HEK293T (cell line): Measurements from ENCODE around the gene ZC3H12D.
"Not testable (repeated sequence)": the region's sequence is repeated elsewhere in the genome, so short reads cannot be mapped to it uniquely, and the experiment has no call there.

Experiments used
- CTCF ChIA-PET: fragments of 350-600 bp; formaldehyde crosslinking; extraction: SDS; loops from one replicate; lab custom pipeline; 2021; ENCODE audit warnings: antibody characterized with exemption, inconsistent platforms; lab: Yijun Ruan, JAX
- POLR2A ChIA-PET: fragments of 350-600 bp; formaldehyde crosslinking; extraction: SDS; loops from one replicate; lab custom pipeline; 2020; ENCODE audit warnings: antibody characterized with exemption, inconsistent platforms; lab: Yijun Ruan, JAX
- DNase-seq: peaks from one replicate; pipeline ENCODE4 v3.0.0; 2012; ENCODE audit warnings: mixed read lengths; ENCODE audit errors: extremely low spot score
- ARNT ChIP-seq: fragments of 450-650 bp; IDR thresholded peaks from 2 replicates; pipeline ENCODE4 v1.6.1; 2017; ENCODE audit warnings: mild to moderate bottlenecking
- BHLHE40 ChIP-seq: fragments of 450-650 bp; IDR thresholded peaks from 2 replicates; pipeline ENCODE4 v1.6.1; 2016; ENCODE audit warnings: mild to moderate bottlenecking, moderate library complexity, borderline replicate concordance
- CTBP1 ChIP-seq: fragments of 450-650 bp; IDR thresholded peaks from 2 replicates; pipeline ENCODE4 v1.6.1; 2016; ENCODE audit warnings: borderline replicate concordance
- ELF4 ChIP-seq: fragments of 450-650 bp; IDR thresholded peaks from 2 replicates; pipeline ENCODE4 v1.6.1; 2017; ENCODE audit warnings: antibody characterized with exemption
- FOXA1 ChIP-seq: fragments of 450-650 bp; IDR thresholded peaks from 2 replicates; pipeline ENCODE4 v1.6.1; 2016; ENCODE audit warnings: mild to moderate bottlenecking
- FOXK2 ChIP-seq: fragments of 450-650 bp; IDR thresholded peaks from 2 replicates; pipeline ENCODE4 v1.6.1; 2016; ENCODE audit warnings: mild to moderate bottlenecking
- FOXM1 ChIP-seq: fragments of 450-650 bp; IDR thresholded peaks from 2 replicates; pipeline ENCODE4 v1.6.1; 2017; ENCODE audit warnings: mild to moderate bottlenecking, borderline replicate concordance
- HDGF ChIP-seq: fragments of 450-650 bp; IDR thresholded peaks from 2 replicates; pipeline ENCODE4 v1.6.1; 2017; ENCODE audit warnings: antibody characterized with exemption, borderline replicate concordance
- L3MBTL2 ChIP-seq: fragments of 450-650 bp; conservative IDR thresholded peaks from 2 replicates; pipeline ENCODE4 v1.6.1; 2016; ENCODE audit warnings: mild to moderate bottlenecking
- LEF1 ChIP-seq: fragments of 450-650 bp; IDR thresholded peaks from 2 replicates; pipeline ENCODE4 v1.6.1; 2017; ENCODE audit warnings: mild to moderate bottlenecking, borderline replicate concordance
- NFRKB ChIP-seq: fragments of 450-650 bp; IDR thresholded peaks from 2 replicates; pipeline ENCODE4 v1.6.1; 2016; ENCODE audit warnings: mild to moderate bottlenecking, moderate library complexity
- SP1 ChIP-seq: fragments of 450-650 bp; IDR thresholded peaks from 2 replicates; pipeline ENCODE4 v1.6.1; 2017
- SUZ12 ChIP-seq: fragments of 450-650 bp; IDR thresholded peaks from 2 replicates; pipeline ENCODE4 v1.6.1; 2016; ENCODE audit warnings: mild to moderate bottlenecking
- TARDBP ChIP-seq: fragments of 450-650 bp; IDR thresholded peaks from 2 replicates; pipeline ENCODE4 v1.6.1; 2016
- ZNF384 ChIP-seq: fragments of 450-650 bp; IDR thresholded peaks from 2 replicates; pipeline ENCODE4 v1.6.1; 2016
- TF ChIP-seq, protein P1 (sequence below): fragments of 450-650 bp; IDR thresholded peaks from 2 replicates; pipeline ENCODE4 v1.6.1; 2016

ZC3H12D gene

DNA sequence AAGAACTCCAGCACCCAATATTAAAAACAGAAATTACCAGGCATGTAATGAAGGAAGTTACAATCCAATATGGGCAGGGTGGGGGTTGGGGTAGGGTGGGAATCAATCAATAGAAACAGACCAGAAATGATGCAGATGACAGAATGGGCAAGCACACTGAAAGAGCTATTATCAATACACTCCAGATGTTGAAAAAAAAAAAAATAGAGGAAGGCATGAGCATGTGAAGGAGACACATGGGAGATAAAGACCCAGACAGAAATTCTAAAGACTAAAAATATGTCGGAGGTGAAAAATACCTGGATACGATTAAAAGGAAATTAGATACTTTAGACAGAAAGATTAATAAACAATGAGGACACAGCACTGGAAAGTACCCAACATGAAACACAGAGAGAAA, 19.1 kb upstream of the ZC3H12D start:
- CTCF ChIA-PET = interaction anchor here (0.6 to 1.1 kb wide), 4 partner anchors 9 to 679 kb away, joined by 3 to 6 read pairs (median 3); no protein-coding TSS in a partner anchor

DNA sequence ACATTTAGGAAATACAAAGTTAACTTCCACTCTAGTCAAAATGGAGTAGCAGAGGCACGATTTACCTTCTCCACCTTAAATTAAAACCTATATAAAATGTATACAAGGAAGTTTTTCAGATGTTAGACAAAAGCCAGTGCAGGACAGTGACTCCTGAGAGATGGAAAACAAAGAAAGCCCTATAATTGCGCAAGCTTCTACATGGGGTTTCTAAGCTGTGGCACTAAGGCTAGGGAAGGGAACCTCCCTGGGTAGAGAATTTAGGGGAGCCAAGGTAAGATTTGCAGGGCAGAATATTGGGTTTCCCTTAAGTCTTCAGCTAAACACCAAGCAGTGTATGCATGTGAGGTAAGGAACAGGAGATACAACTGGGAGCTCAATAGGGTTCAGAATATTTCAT, 18.5 kb upstream of the ZC3H12D start:
- ChIA-PET POLR2A (no interaction called here), CTCF (interaction anchor here (0.6 to 1.0 kb wide), 4 partner anchors 44 to 679 kb away, joined by 3 to 6 read pairs (median 3); no protein-coding TSS in a partner anchor)
- DNase-seq = no peak
- TF ChIP-seq BHLHE40 (no peak), SUZ12 (no peak), LEF1 (no peak), L3MBTL2 (no peak), HDGF (no peak), ZNF384 (no peak), TARDBP (no peak), SP1 (no peak), CTBP1 (no peak), ARNT (no peak), FOXK2 (no peak), ELF4 (no peak), NFRKB (no peak), FOXM1 (no peak)
- TF ChIP-seq, protein P1, sequence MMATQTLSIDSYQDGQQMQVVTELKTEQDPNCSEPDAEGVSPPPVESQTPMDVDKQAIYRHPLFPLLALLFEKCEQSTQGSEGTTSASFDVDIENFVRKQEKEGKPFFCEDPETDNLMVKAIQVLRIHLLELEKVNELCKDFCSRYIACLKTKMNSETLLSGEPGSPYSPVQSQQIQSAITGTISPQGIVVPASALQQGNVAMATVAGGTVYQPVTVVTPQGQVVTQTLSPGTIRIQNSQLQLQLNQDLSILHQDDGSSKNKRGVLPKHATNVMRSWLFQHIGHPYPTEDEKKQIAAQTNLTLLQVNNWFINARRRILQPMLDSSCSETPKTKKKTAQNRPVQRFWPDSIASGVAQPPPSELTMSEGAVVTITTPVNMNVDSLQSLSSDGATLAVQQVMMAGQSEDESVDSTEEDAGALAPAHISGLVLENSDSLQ = no peak

More for the DNA sequence above, 19.1 kb upstream of the ZC3H12D start:
- no peak for TF ChIP-seq FOXA1
- no peak for TF ChIP-seq SP1
- TF ChIP-seq CTBP1 = no peak
- no peak for TF ChIP-seq FOXM1
- TF ChIP-seq ELF4 = no peak
- no peak for TF ChIP-seq BHLHE40
- TF ChIP-seq LEF1 = no peak
- TF ChIP-seq L3MBTL2 = no peak
- no peak for TF ChIP-seq TARDBP
- no peak for TF ChIP-seq FOXK2
- TF ChIP-seq SUZ12 = no peak
- no peak for TF ChIP-seq HDGF
- TF ChIP-seq NFRKB = no peak
- TF ChIP-seq, protein P1 = no peak
- no peak for TF ChIP-seq ARNT
- no peak for TF ChIP-seq ZNF384
- no peak for DNase-seq
- POLR2A ChIA-PET = no interaction called here

DNA sequence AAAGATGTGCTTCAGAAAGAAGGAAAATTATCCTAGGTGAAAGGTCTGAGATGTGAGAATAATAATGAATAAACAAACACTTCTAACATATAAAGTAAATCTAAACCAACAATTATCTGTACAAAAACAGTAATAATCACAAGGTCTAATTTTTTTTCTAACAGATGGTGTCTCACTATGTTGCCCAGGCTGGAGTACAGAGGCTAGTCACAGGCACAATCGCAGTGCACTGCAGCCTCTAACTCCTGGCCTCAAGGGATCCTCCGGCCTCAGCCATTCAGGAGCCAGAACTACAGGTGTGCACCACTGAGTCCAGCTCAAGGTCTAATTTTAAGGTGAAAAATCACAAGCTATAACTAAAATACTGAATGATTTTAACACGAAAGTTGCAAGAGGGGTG, 17.0 kb upstream of the ZC3H12D start:
- ChIA-PET CTCF (interaction anchor here (0.7 kb wide), 1 partner anchor 15 kb away, joined by 3 read pairs; no protein-coding TSS in a partner anchor), POLR2A (no interaction called here)
- TF ChIP-seq FOXA1 = no peak
- TF ChIP-seq SUZ12 = no peak
- no peak for TF ChIP-seq HDGF
- no peak for TF ChIP-seq LEF1
- TF ChIP-seq FOXK2 = no peak
- no peak for TF ChIP-seq NFRKB
- TF ChIP-seq ELF4 = no peak
- TF ChIP-seq ZNF384 = no peak
- no peak for TF ChIP-seq FOXM1
- no peak for DNase-seq

DNA sequence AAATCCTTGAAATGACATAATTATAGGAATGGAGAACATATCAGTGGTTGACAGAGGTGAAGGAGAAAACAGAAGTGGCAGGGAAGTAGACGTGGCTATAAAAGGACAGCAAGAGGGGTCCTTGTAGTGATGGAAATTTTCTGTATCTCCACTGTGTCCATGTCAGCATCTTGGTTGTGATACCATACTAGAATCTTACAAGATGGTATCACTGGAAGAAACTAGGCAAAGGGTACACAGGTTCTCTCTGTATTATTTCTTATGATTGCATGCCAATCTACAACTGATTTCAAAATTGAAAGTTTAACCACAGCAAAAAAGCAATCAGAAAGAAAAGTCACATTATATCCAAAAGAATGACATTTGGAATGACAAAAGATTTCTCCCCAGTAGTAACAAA, 16.4 kb upstream of the ZC3H12D start:
- TF ChIP-seq FOXA1 (no peak), ZNF384 (no peak), NFRKB (no peak), SUZ12 (no peak), HDGF (no peak)
- no peak for DNase-seq
- POLR2A ChIA-PET = no interaction called here
- CTCF ChIA-PET = no interaction called here

DNA sequence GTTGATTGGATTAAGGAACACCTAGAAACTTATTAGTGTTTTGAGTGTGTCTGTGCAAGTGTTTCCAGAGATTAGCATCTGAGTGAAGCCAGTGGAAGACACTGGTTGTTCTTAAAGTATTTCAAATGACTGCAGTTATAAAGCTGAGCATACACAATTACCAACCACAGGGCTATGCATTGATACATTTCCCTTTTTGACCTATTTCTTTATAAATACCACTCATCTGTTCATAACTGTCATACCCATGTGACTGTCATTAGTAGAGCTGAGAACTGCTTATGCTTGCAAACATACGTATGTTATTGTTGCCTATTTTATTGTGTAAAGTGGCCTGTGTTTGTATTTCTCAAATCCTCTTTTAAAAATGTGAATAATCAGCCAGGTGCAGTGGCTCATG, 15.3 kb upstream of the ZC3H12D start:
- no peak for TF ChIP-seq CTBP1
- no peak for TF ChIP-seq ELF4
- TF ChIP-seq TARDBP = no peak
- no peak for TF ChIP-seq NFRKB
- no peak for TF ChIP-seq FOXK2
- TF ChIP-seq SUZ12 = no peak
- no peak for TF ChIP-seq LEF1
- POLR2A ChIA-PET = no interaction called here
- CTCF ChIA-PET = no interaction called here
- no peak for DNase-seq

DNA sequence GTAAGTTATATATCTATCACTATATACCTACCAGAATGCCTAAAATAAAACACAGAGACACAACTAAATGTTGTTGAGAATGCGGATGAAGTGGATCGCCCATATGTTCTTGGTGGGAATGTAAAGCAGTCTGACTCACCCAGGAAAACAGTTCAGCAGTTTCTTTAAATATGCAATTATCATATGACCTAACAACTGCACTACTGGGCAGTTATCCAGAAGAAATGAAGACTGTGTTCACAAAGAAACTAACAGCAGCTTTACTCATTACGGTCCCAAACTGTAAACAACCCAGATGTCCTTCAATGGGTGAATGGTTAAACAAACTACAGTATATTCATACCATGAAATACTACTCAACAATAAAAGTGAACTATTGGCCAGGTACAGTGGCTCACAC, 14.3 kb upstream of the ZC3H12D start:
- CTCF ChIA-PET = no interaction called here
- DNase-seq = no peak
- POLR2A ChIA-PET = no interaction called here
- no peak for TF ChIP-seq L3MBTL2
- TF ChIP-seq ELF4 = no peak
- TF ChIP-seq NFRKB = no peak
- TF ChIP-seq HDGF = no peak
- TF ChIP-seq SP1 = no peak
- no peak for TF ChIP-seq CTBP1
- TF ChIP-seq FOXA1 = no peak
- TF ChIP-seq, protein P1 = no peak
- no peak for TF ChIP-seq ARNT
- TF ChIP-seq FOXK2 = no peak
- no peak for TF ChIP-seq BHLHE40
- no peak for TF ChIP-seq TARDBP
- TF ChIP-seq LEF1 = no peak
- TF ChIP-seq SUZ12 = no peak
- TF ChIP-seq FOXM1 = no peak
- no peak for TF ChIP-seq ZNF384

DNA sequence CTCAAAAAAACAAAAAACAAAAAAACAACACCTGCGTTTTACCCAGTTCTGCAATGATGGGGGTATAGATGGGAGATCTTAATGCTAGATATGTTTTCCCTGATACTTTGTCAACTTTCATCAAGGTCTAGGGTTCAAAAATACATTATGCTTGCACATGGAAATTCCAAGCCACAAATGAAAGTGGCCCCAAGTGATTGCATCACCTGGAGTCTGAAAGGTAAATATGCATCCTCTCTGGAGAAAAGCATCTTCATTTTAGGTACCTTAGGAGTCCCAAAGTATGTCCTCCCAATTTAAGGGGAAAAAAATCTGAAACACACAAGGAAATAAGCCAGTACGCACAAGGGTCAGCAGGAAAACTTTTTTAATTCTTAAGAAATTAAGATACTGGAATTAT, 12.6 kb upstream of the ZC3H12D start:
- no peak for DNase-seq
- ChIA-PET POLR2A (no interaction called here), CTCF (no interaction called here)
- no peak for TF ChIP-seq HDGF
- no peak for TF ChIP-seq SUZ12
- TF ChIP-seq L3MBTL2 = no peak
- no peak for TF ChIP-seq LEF1
- TF ChIP-seq FOXK2 = no peak
- TF ChIP-seq FOXA1 = no peak
- TF ChIP-seq CTBP1 = no peak
- TF ChIP-seq, protein P1 = no peak
- TF ChIP-seq SP1 = no peak
- no peak for TF ChIP-seq ZNF384
- TF ChIP-seq ARNT = no peak
- no peak for TF ChIP-seq BHLHE40
- TF ChIP-seq FOXM1 = no peak
- TF ChIP-seq TARDBP = no peak
- no peak for TF ChIP-seq NFRKB
- no peak for TF ChIP-seq ELF4

DNA sequence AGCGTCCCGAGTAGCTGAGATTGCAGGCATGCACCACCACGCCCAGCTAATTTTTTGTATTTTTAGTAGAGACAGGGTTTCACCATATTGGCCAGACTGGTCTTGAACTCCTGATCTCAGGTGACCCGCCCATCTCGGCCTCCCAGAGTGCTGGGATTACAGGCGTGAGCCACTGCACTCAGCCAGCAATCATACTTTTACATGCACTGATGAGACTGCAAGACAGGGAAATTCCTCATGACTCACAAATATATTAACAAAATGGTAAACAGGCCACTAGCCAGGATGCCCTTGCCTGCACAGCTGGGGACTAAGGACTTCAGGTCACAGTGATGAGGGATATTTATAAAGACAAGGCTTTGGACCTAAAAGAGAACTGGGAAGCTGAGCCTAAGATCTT, 11.8 kb upstream of the ZC3H12D start:
- CTCF ChIA-PET, DNase-seq, POLR2A ChIA-PET: not testable (repeated sequence)

DNA sequence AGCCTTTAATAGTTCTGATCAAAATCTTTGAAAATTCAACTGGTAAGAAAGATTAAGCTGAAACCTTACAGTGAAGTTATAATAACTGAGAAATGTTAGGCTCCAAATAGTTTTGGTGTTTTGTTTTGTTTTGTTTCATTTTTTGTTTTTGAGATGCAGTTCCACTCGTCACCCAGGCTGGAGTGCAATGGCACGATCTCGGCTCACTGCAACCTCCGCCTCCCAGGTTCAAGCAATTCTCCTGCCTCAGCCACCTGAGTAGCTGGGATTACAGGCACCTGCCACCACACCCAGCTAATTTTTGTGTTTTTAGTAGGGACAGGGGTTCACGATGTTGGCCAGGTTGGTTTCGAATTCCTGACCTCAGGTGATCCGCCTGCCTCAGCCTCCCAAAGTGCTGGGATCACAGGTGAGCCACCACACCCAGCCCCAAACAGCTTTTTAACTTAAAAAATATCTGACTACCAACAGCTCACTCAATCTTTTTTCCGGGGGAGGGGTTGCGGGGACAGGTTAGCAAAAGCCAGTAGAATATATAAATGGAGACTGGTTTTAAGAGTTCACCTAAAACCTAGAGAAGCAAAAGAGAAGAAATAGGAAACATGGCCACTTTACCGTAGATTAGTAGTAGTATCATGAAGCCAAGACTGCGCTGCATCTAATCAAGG, 10.7 kb upstream of the ZC3H12D start:
- CTCF ChIA-PET = interaction anchor here (0.7 kb wide), 2 partner anchors 9 to 11 kb away, joined by 3 to 6 read pairs; no protein-coding TSS in a partner anchor
- POLR2A ChIA-PET, DNase-seq: not testable (repeated sequence)
